HG03095 (cell line): ENCODE data around the gene MOAP1.
"Not testable (repeated sequence)": the region's sequence is repeated elsewhere in the genome, so short reads cannot be mapped to it uniquely, and the experiment has no call there.

Experiments
- ATAC-seq: cut with Tn5 transposase; IDR thresholded peaks from one replicate; pipeline ENCODE4 v1.9.1; 2021; ENCODE audit warnings: moderate library complexity; ENCODE audit not compliant: unreplicated experiment

Gene MOAP1

GRCh38 chr14:93148979-93149378 is 35.7 kb downstream of the MOAP1 start:
- ATAC-seq, result no peak

- ATAC-seq, result no peak
Observed at GRCh38 chr14:93146119-93146518, 38.6 kb downstream of the MOAP1 start.

GRCh38 chr14:93142854-93143652 is 41.6 kb downstream of the MOAP1 start:
- ATAC-seq, result no peak

GRCh38 chr14:93137864-93138263 is 46.8 kb downstream of the MOAP1 start:
- no peak for ATAC-seq

- not testable (repeated sequence) for ATAC-seq
Observed at GRCh38 chr14:93136508-93136907, 48.2 kb downstream of the MOAP1 start.

GRCh38 chr14:93136009-93136408 is 48.7 kb downstream of the MOAP1 start:
- no peak for ATAC-seq

- no peak for ATAC-seq
Observed at GRCh38 chr14:93135399-93135798, 49.3 kb downstream of the MOAP1 start.

- no peak for ATAC-seq
Observed at GRCh38 chr14:93133464-93133863, 51.2 kb downstream of the MOAP1 start.

GRCh38 chr14:93132472-93133065 is 52.1 kb downstream of the MOAP1 start:
- no peak for ATAC-seq
